ENCODE measurements around the gene C1QTNF8. TPM values are rescaled to one million over a fixed set of nuclear protein-coding genes. Genes with fewer than 3 reads are reported as not detected.

C1QTNF8 gene
- total RNA-seq, 1 experiment from 2014 or later, result 0.10 TPM

- no peak for DNase-seq (ENCODE audit: low spot score)
Observed at GRCh38 chr16:1127971-1128715, 32.1 kb upstream of the C1QTNF8 start.

GRCh38 chr16:1127101-1127500, 31.1 kb upstream of the C1QTNF8 start:
- DNase-seq (ENCODE audit: low spot score), result no peak

GRCh38 chr16:1126586-1126985, 30.5 kb upstream of the C1QTNF8 start:
- DNase-seq (ENCODE audit: low spot score), result no peak

- no peak for DNase-seq (ENCODE audit: low spot score)
Observed at GRCh38 chr16:1126044-1126443, 30.0 kb upstream of the C1QTNF8 start.

- DNase-seq (ENCODE audit: low spot score), result peak; percentile 54
Observed at GRCh38 chr16:1125471-1125870, 29.4 kb upstream of the C1QTNF8 start.

- no peak for DNase-seq (ENCODE audit: low spot score)
Observed at GRCh38 chr16:1124795-1125194, 28.8 kb upstream of the C1QTNF8 start.

GRCh38 chr16:1124291-1124690, 28.2 kb upstream of the C1QTNF8 start:
- DNase-seq (ENCODE audit: low spot score), result no peak

- DNase-seq (ENCODE audit: low spot score), result no peak
Observed at GRCh38 chr16:1123525-1124230, 27.6 kb upstream of the C1QTNF8 start.

- no peak for DNase-seq (ENCODE audit: low spot score)
Observed at GRCh38 chr16:1122398-1122765, 26.3 kb upstream of the C1QTNF8 start.

- no peak for DNase-seq (ENCODE audit: low spot score)
Observed at GRCh38 chr16:1121601-1122397, 25.8 kb upstream of the C1QTNF8 start.

GRCh38 chr16:1121009-1121408, 25.0 kb upstream of the C1QTNF8 start:
- no peak for DNase-seq (ENCODE audit: low spot score)

- DNase-seq (ENCODE audit: low spot score), result no peak
Observed at GRCh38 chr16:1120577-1120941, 24.5 kb upstream of the C1QTNF8 start.

GRCh38 chr16:1119766-1120576, 23.9 kb upstream of the C1QTNF8 start:
- peak; percentile 43 for DNase-seq (ENCODE audit: low spot score)

- DNase-seq (ENCODE audit: low spot score), result no peak
Observed at GRCh38 chr16:1119129-1119528, 23.1 kb upstream of the C1QTNF8 start.

- DNase-seq (ENCODE audit: low spot score), result no peak
Observed at GRCh38 chr16:1117926-1118325, 21.9 kb upstream of the C1QTNF8 start.

GRCh38 chr16:1117176-1117900, 21.3 kb upstream of the C1QTNF8 start:
- DNase-seq (ENCODE audit: low spot score), result no peak

GRCh38 chr16:1116693-1117077, 20.6 kb upstream of the C1QTNF8 start:
- no peak for DNase-seq (ENCODE audit: low spot score)

- DNase-seq (ENCODE audit: low spot score), result no peak
Observed at GRCh38 chr16:1113889-1114526, 18.0 kb upstream of the C1QTNF8 start.

- no peak for DNase-seq (ENCODE audit: low spot score)
Observed at GRCh38 chr16:1113489-1113888, 17.4 kb upstream of the C1QTNF8 start.

GRCh38 chr16:1112506-1113184, 16.6 kb upstream of the C1QTNF8 start:
- DNase-seq (ENCODE audit: low spot score), result no peak

Measured in HT-29 (cell line).